Measurements from ENCODE around the gene CD80. TPM values are rescaled to one million over a fixed set of nuclear protein-coding genes. Genes with fewer than 3 reads are reported as not detected.
A peak's percentile ranks its signal among the peaks of the same experiment; 100 is the strongest.

CD80 gene
- total RNA-seq, 3 donors from 2014 or later (not counting 1 experiment from before 2014, with no cell fraction given), result 0.40 to 1.1 TPM; not detected in 1

- Histone ChIP-seq H3K4me1 (ENCODE audit: control insufficient read depth, insufficient read depth, low read length) (peaks cover 18% of the 10 kb centered on the region), H3K27ac (ENCODE audit: low read length) (no peak overlapping the region), H3K27me3 (ENCODE audit: control insufficient read depth, insufficient read depth, low read length) (no peaks in the 10 kb centered on the region), H3K36me3 (ENCODE audit: control insufficient read depth, insufficient read depth, low read length) (no peaks in the 10 kb centered on the region), H3K4me3 (ENCODE audit: low read length) (no peak overlapping the region), H3K9me3 (ENCODE audit: control insufficient read depth, insufficient read depth, low read length) (no peaks in the 10 kb centered on the region)
- Mint-ChIP-seq H3K4me3 (no peak overlapping the region), H3K4me1 (peaks cover 5 to 6% of the 10 kb centered on the region in 2 donors), H3K36me3 (no peaks in the 10 kb centered on the region), H3K9me3 (no peaks in the 10 kb centered on the region), H3K27me3 (ENCODE audit: low read depth in 2 of 2) (peaks cover 0 to 6% of the 10 kb centered on the region in 2 donors), H3K27ac (no peak overlapping the region)
- intact Hi-C loops (cut with micrococcal nuclease), result no loop called here
- WGBS (ENCODE audit: insufficient coverage), result 52% methylated on average over 3 of the region's 3 CpGs
- no peak for TF ChIP-seq CTCF (IDR thresholded peaks at IDR 0.05)
- DNase-seq (no peak), ATAC-seq (no peak)
Measured at GRCh38 chr3:119557877-119558269, 1.5 kb downstream of the CD80 start.

DNA sequence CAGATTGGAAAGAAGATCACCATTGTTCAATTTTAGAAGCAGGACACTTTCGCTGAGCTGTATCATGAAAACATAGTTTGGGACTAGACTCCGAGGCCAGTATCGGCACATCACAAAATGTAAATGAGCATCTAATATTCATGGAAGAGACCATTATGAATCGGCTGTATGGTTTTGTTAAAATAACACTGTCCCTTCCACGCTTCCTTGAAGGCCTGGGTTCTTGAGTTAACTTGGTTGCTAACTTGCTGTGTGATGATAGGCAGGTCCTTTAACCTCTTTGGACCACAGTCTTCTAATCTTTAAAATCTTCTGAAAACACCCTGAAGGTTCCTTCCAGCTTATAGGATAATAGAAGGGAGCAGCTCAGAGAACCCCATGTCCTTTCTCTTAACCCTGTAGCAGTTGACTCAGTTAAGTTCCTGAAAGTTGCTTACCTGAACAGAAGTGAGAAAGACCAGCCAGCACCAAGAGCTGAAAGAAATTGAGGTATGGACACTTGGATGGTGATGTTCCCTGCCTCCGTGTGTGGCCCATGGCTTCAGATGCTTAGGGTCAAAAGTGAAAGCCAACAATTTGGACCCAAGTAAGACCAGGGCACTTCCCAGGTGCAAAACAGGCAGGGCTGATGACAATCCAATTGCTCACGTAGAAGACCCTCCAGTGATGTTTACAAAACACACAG is 2.1 kb downstream of the CD80 start:
- ATAC-seq, result no peak
- Mint-ChIP-seq H3K4me1 (peaks cover 5 to 6% of the 10 kb centered on the region in 2 donors), H3K4me3 (no peak overlapping the region), H3K9me3 (no peaks in the 10 kb centered on the region), H3K36me3 (no peaks in the 10 kb centered on the region), H3K27me3 (ENCODE audit: low read depth in 2 of 2) (peaks cover 0 to 6% of the 10 kb centered on the region in 2 donors), H3K27ac (no peak overlapping the region)
- Histone ChIP-seq H3K4me1 (ENCODE audit: control insufficient read depth, insufficient read depth, low read length) (peaks cover 12% of the 10 kb centered on the region), H3K36me3 (ENCODE audit: control insufficient read depth, insufficient read depth, low read length) (no peaks in the 10 kb centered on the region), H3K4me3 (ENCODE audit: low read length) (no peak overlapping the region), H3K27ac (ENCODE audit: low read length) (no peak overlapping the region), H3K27me3 (ENCODE audit: control insufficient read depth, insufficient read depth, low read length) (no peaks in the 10 kb centered on the region), H3K9me3 (ENCODE audit: control insufficient read depth, insufficient read depth, low read length) (no peaks in the 10 kb centered on the region)
- DNase-seq, result no peak
- 89% methylated on average over 7 of the region's 7 CpGs for WGBS (ENCODE audit: insufficient coverage)
- TF ChIP-seq CTCF (IDR thresholded peaks at IDR 0.05), result no peak
- intact Hi-C loops (cut with micrococcal nuclease), result no loop called here

- Histone ChIP-seq H3K36me3 (ENCODE audit: control insufficient read depth, insufficient read depth, low read length) (no peaks in the 10 kb centered on the region), H3K4me1 (ENCODE audit: control insufficient read depth, insufficient read depth, low read length) (peaks cover 10% of the 10 kb centered on the region), H3K4me3 (ENCODE audit: low read length) (no peak overlapping the region), H3K9me3 (ENCODE audit: control insufficient read depth, insufficient read depth, low read length) (no peaks in the 10 kb centered on the region), H3K27me3 (ENCODE audit: control insufficient read depth, insufficient read depth, low read length) (no peaks in the 10 kb centered on the region), H3K27ac (ENCODE audit: low read length) (no peak overlapping the region)
- no peak for ATAC-seq
- Mint-ChIP-seq H3K4me1 (peaks cover 5 to 6% of the 10 kb centered on the region in 2 donors), H3K27ac (no peak overlapping the region), H3K27me3 (ENCODE audit: low read depth in 2 of 2) (peaks cover 0 to 6% of the 10 kb centered on the region in 2 donors), H3K9me3 (no peaks in the 10 kb centered on the region), H3K4me3 (no peak overlapping the region), H3K36me3 (no peaks in the 10 kb centered on the region)
- 95% methylated on average over 1 of the region's 1 CpG for WGBS (ENCODE audit: insufficient coverage)
- intact Hi-C loops (cut with micrococcal nuclease), result no loop called here
- no peak for DNase-seq
- no peak for TF ChIP-seq CTCF (IDR thresholded peaks at IDR 0.05)
Measured at GRCh38 chr3:119555929-119556328, 3.5 kb downstream of the CD80 start.

- peaks cover 5 to 6% of the 10 kb centered on the region in 2 donors for H3K4me1 Mint-ChIP-seq
- TF ChIP-seq CTCF (IDR thresholded peaks at IDR 0.05), result no peak
- H3K36me3 ChIP-seq (ENCODE audit: control insufficient read depth, insufficient read depth, low read length), result no peaks in the 10 kb centered on the region
- DNase-seq (peak in 1 of 2 donors; percentile 7), ATAC-seq (no peak)
- no peaks in the 10 kb centered on the region for H3K9me3 ChIP-seq (ENCODE audit: control insufficient read depth, insufficient read depth, low read length)
- H3K27ac ChIP-seq (ENCODE audit: low read length), result no peak overlapping the region
- peaks cover 0 to 6% of the 10 kb centered on the region in 2 donors for H3K27me3 Mint-ChIP-seq (ENCODE audit: low read depth in 2 of 2)
- peaks cover 10% of the 10 kb centered on the region for H3K4me1 ChIP-seq (ENCODE audit: control insufficient read depth, insufficient read depth, low read length)
- no peaks in the 10 kb centered on the region for H3K27me3 ChIP-seq (ENCODE audit: control insufficient read depth, insufficient read depth, low read length)
- H3K4me3 ChIP-seq (ENCODE audit: low read length), result no peak overlapping the region
- no peaks in the 10 kb centered on the region for H3K36me3 Mint-ChIP-seq
- no peak overlapping the region for H3K27ac Mint-ChIP-seq
- no peaks in the 10 kb centered on the region for H3K9me3 Mint-ChIP-seq
- WGBS (ENCODE audit: insufficient coverage), result 33% methylated on average over 4 of the region's 4 CpGs
- intact Hi-C loops (cut with micrococcal nuclease), result no loop called here
- H3K4me3 Mint-ChIP-seq, result no peak overlapping the region
Measured at GRCh38 chr3:119555309-119555735, 4.1 kb downstream of the CD80 start.
